PC-9 (cell line): ENCODE results near the gene ZFR2.

ENCODE experiments used
- EZH2 ChIP-seq: fragments of 200-600 bp; sonication (generic); IDR thresholded peaks from 2 replicates; pipeline ENCODE4 v1.8.0; 2017; ENCODE audit warnings: antibody characterized with exemption, low read depth
- TF ChIP-seq, protein P1 (sequence below): fragments of 200-600 bp; sonication (generic); conservative IDR thresholded peaks from 2 replicates; pipeline ENCODE4 v1.6.1; 2017; ENCODE audit warnings: mixed run types, antibody characterized with exemption, mild to moderate bottlenecking, moderate library complexity

GRCh38 chr19:3837922-3838321, 30.9 kb downstream of the ZFR2 start:
- TF ChIP-seq EZH2 = no peak
- TF ChIP-seq, protein P1, sequence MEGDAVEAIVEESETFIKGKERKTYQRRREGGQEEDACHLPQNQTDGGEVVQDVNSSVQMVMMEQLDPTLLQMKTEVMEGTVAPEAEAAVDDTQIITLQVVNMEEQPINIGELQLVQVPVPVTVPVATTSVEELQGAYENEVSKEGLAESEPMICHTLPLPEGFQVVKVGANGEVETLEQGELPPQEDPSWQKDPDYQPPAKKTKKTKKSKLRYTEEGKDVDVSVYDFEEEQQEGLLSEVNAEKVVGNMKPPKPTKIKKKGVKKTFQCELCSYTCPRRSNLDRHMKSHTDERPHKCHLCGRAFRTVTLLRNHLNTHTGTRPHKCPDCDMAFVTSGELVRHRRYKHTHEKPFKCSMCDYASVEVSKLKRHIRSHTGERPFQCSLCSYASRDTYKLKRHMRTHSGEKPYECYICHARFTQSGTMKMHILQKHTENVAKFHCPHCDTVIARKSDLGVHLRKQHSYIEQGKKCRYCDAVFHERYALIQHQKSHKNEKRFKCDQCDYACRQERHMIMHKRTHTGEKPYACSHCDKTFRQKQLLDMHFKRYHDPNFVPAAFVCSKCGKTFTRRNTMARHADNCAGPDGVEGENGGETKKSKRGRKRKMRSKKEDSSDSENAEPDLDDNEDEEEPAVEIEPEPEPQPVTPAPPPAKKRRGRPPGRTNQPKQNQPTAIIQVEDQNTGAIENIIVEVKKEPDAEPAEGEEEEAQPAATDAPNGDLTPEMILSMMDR = no peak
